ENCODE measurements around the gene STARD8. TPM values are rescaled to one million over a fixed set of nuclear protein-coding genes. Genes with fewer than 3 reads are reported as not detected.

STARD8 gene
- total RNA-seq, 1 experiment from 2014 or later = not detected

DNA sequence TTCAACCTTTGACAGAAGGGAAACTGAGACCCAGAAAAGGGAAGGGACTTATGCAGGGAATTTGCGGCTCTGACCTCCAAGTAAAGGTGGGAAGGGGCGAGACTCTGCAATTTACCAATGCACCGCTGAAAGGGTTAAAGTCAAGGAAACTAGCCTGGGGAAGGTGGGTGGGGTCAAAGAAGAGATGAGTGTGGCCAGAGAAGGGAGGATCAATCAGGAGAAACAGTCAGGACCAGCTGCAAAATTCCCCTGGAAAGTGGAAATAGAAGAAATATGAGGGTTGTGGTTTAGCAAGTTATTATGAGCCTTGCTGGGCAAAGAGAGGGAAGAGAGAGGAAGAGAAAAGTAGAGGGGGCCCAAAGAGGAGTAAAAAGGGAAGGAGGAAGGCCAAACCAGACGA, 30.5 kb downstream of the STARD8 start:
- no peaks in the 10 kb centered on the region for H3K9me3 ChIP-seq
- BruUV-seq (replicated peaks) = no TSS peak
- Mint-ChIP-seq H3K4me1 (ENCODE audit: low read depth, unreplicated experiment) (no peaks in the 10 kb centered on the region), H3K27ac (ENCODE audit: unreplicated experiment) (no peak overlapping the region), H3K36me3 (ENCODE audit: insufficient read depth, unreplicated experiment) (no peaks in the 10 kb centered on the region), H3K27me3 (ENCODE audit: insufficient read depth, unreplicated experiment) (no peaks in the 10 kb centered on the region), H3K4me3 (ENCODE audit: unreplicated experiment) (no peak overlapping the region), H3K9me3 (ENCODE audit: unreplicated experiment) (no peaks in the 10 kb centered on the region)
- H3K36me3 ChIP-seq (ENCODE audit: control insufficient read depth, insufficient read depth, low read length) = no peaks in the 10 kb centered on the region
- H3K27me3 ChIP-seq (replicated peaks; ENCODE audit: control insufficient read depth, insufficient read depth, low read length) = no peaks in the 10 kb centered on the region
- TF ChIP-seq CTCF (IDR thresholded peaks at IDR 0.05; ENCODE audit: insufficient read depth in 1 of 2, low read depth in 1 of 2, low read length in 1 of 2, severe bottlenecking in 1 of 2, unreplicated experiment in 1 of 2) = no peak
- no peaks in the 10 kb centered on the region for H3K4me1 ChIP-seq
- ChIA-PET CTCF (no interaction called here), POLR2A (no interaction called here)
- DNase-seq = no peak
- no peak overlapping the region for H3K4me3 ChIP-seq (ENCODE audit: low read depth, low read length)
- intact Hi-C loops (cut with micrococcal nuclease; ENCODE audit: unreplicated experiment) = no loop called here

GRCh38 chrX:68681443-68681941, 34.0 kb downstream of the STARD8 start:
- POLR2A ChIA-PET = no interaction called here
- Histone ChIP-seq H3K36me3 (ENCODE audit: control insufficient read depth, insufficient read depth, low read length) (no peaks in the 10 kb centered on the region), H3K4me3 (ENCODE audit: low read depth, low read length) (no peak overlapping the region), H3K27me3 (replicated peaks; ENCODE audit: control insufficient read depth, insufficient read depth, low read length) (no peaks in the 10 kb centered on the region), H3K4me1 (no peaks in the 10 kb centered on the region), H3K9me3 (no peaks in the 10 kb centered on the region)
- BruUV-seq (replicated peaks) = no TSS peak
- no peak overlapping the region for H3K27ac Mint-ChIP-seq (ENCODE audit: unreplicated experiment)
- CTCF ChIA-PET = interaction anchor here (0.7 kb wide), 1 partner anchor 10 kb away, joined by 3 read pairs; no protein-coding TSS in a partner anchor
- no peaks in the 10 kb centered on the region for H3K4me1 Mint-ChIP-seq (ENCODE audit: low read depth, unreplicated experiment)
- no peak for TF ChIP-seq CTCF (IDR thresholded peaks at IDR 0.05; ENCODE audit: insufficient read depth in 1 of 2, low read depth in 1 of 2, low read length in 1 of 2, severe bottlenecking in 1 of 2, unreplicated experiment in 1 of 2)
- intact Hi-C loops (cut with micrococcal nuclease; ENCODE audit: unreplicated experiment) = no loop called here
- no peaks in the 10 kb centered on the region for H3K9me3 Mint-ChIP-seq (ENCODE audit: unreplicated experiment)
- H3K36me3 Mint-ChIP-seq (ENCODE audit: insufficient read depth, unreplicated experiment) = no peaks in the 10 kb centered on the region
- no peak for DNase-seq
- H3K27me3 Mint-ChIP-seq (ENCODE audit: insufficient read depth, unreplicated experiment) = no peaks in the 10 kb centered on the region
- no peak overlapping the region for H3K4me3 Mint-ChIP-seq (ENCODE audit: unreplicated experiment)

- no peak overlapping the region for H3K4me3 Mint-ChIP-seq (ENCODE audit: unreplicated experiment)
- TF ChIP-seq CTCF (IDR thresholded peaks at IDR 0.05; ENCODE audit: insufficient read depth in 1 of 2, low read depth in 1 of 2, low read length in 1 of 2, severe bottlenecking in 1 of 2, unreplicated experiment in 1 of 2) = no peak
- no peak overlapping the region for H3K27ac Mint-ChIP-seq (ENCODE audit: unreplicated experiment)
- H3K4me1 Mint-ChIP-seq (ENCODE audit: low read depth, unreplicated experiment) = no peaks in the 10 kb centered on the region
- H3K9me3 Mint-ChIP-seq (ENCODE audit: unreplicated experiment) = no peaks in the 10 kb centered on the region
- intact Hi-C loops (cut with micrococcal nuclease; ENCODE audit: unreplicated experiment) = no loop called here
- DNase-seq = no peak
- POLR2A ChIA-PET = no interaction called here
- no TSS peak for BruUV-seq (replicated peaks)
- Histone ChIP-seq H3K4me3 (ENCODE audit: low read depth, low read length) (no peak overlapping the region), H3K27me3 (replicated peaks; ENCODE audit: control insufficient read depth, insufficient read depth, low read length) (no peaks in the 10 kb centered on the region), H3K36me3 (ENCODE audit: control insufficient read depth, insufficient read depth, low read length) (no peaks in the 10 kb centered on the region), H3K4me1 (no peaks in the 10 kb centered on the region), H3K9me3 (no peaks in the 10 kb centered on the region)
- CTCF ChIA-PET = interaction anchor here (1.2 kb wide), 1 partner anchor 486 kb away, joined by 4 read pairs; no protein-coding TSS in a partner anchor
- no peaks in the 10 kb centered on the region for H3K36me3 Mint-ChIP-seq (ENCODE audit: insufficient read depth, unreplicated experiment)
- H3K27me3 Mint-ChIP-seq (ENCODE audit: insufficient read depth, unreplicated experiment) = no peaks in the 10 kb centered on the region
Measured at GRCh38 chrX:68682790-68683189, 35.3 kb downstream of the STARD8 start.

All from Caco-2 (cell line).